Femur (tissue), 1 donor: Measurements from ENCODE around the gene ABCB10.
"Not testable (repeated sequence)": the region's sequence is repeated elsewhere in the genome, so short reads cannot be mapped to it uniquely, and the experiment has no call there.

Experiments used
- DNase-seq: peaks from one replicate; pipeline ENCODE4 v3.0.0-alpha.2; 2017

ABCB10 gene

DNA sequence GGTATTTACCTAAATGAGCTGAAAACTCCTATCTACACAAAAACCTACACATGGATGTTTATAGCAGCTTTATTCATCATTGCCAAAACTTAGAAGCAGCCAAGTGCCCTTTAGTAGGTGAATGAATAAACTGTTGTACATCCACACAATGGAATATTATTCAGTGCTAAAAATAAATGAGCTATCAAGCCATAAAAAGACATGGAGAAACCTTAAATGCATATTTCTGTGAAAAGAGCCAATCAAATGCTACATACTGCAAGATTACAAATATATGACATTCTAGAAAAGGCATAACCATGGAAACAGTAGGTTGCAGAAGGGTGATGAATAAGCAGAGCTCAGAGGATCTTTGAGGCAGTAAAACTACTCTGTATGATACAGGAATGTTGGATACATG lies 23.3 kb downstream of the ABCB10 start:
- DNase-seq = no peak

DNA sequence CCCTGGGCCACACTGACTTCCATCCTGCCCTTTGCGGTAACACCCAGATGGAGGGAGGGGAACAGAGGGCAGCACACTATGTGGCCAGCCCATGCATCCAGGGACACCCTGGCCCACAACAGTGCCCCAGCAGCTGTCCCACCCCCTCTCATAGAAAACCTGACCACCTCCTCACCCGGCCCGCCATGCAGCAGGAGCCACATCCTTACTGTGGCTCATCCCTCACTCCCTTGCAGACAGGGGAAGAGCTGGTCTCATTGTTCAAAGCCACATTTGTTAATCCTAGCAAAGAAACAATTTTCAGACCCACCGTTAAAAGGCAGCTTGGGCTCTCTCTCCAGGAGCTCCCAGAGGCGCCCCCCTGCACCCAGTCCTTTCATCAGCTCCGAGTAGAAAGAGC lies 27.2 kb downstream of the ABCB10 start:
- no peak for DNase-seq

- DNase-seq = no peak
These were observed 28.9 kb downstream of the ABCB10 start for GRCh38 chr1:229529639-229530038.

DNA sequence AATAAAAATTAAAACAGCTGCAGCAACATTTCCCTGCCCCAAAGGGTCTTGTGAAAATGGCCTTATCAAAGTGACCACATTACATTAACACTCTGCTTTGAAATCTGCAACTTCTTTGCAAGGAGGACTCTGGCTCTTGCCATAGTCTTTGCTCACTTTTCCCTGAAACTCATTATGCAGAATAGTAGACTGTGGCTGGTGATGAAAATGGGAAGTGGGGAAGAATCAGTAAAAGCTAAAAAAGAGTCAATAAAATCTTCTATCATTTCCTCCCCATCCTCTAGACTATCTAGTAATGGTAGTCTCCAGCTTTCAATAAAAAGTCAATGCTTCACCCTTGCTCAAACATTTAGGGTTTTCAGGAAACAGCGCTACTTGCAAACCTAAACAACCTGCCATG lies 31.8 kb downstream of the ABCB10 start:
- no peak for DNase-seq

- no peak for DNase-seq
These were observed 35.5 kb downstream of the ABCB10 start for GRCh38 chr1:229523052-229523451.

DNA sequence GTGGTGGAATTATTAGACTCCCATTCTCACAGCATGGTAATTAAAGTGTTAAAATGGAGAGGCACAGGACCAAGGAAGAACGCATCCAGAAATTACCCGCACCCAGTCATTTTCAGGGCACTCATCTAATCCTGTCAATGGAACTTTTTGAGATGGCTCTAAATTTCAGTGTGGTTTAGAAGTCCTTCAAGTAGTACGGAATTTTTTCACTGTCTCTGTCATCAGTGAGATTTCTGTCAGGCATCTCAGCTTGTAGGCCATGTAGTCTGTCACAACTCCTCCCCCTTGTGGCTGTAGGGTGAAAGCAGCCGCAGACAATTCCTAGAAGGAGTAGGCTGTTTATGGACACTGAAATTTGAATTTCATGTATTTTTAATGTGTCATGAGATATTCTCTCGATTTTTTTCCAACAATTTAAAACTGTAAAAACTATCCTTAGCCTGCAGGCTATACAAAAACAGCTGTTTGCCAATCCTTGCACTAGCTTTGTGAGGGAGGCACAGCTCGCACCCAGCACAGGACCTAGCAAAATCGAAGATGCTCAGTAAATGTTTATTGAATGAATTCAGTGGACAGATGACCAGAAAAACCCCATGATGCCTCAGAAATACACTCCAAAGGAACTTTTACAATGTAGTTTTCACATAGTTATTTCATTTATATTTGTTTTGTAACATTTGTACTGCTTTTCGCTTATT lies 43.8 kb downstream of the ABCB10 start:
- DNase-seq = peak; percentile 77

GRCh38 chr1:229511625-229512024 lies 46.9 kb downstream of the ABCB10 start:
- DNase-seq = not testable (repeated sequence)

- DNase-seq = not testable (repeated sequence)
These were observed 47.3 kb downstream of the ABCB10 start for GRCh38 chr1:229511201-229511600.

DNA sequence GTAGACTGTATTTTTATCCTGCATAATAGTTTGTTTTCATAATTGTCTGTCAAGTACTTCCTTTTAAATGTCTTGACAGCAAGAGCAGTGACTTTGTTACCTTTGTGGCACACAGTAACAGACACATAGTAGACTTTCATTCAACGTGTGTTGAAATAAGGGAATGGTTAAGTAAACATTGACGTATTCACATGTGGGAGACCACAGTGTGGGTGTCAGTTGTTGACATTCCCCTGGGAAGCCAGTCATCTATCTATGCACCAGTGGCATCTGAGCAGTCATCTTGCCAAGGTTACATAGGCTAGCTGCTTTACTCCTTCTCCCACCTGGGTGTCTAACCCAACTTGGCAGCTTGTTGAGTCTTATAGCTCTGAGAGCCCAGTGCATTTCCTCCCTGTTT lies 48.9 kb downstream of the ABCB10 start:
- DNase-seq = no peak

DNA sequence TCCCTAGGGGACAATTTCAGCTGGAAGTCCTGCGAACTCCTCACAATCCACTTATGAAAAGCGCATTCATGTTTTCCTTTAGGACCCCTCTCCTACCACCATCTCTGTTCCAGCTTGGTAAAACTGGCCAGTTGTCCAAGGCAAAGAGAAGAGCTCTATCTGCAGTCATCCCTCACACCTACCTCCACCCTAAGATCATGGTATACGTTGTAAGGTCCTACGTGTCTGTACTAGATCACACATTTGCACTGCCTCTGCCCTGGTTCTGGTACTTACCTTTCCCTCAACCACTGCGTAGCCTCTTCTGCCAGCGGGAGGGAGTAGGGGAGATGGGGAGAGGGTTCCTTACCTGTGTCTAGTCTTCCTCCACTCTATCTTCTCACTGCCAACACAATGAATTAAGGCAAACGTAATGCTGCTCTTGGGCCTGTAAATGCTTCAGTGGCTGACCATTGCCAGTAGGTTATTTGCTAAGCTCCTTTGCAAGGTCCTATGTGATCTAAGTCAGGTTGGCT lies 49.6 kb downstream of the ABCB10 start:
- DNase-seq = no peak

DNA sequence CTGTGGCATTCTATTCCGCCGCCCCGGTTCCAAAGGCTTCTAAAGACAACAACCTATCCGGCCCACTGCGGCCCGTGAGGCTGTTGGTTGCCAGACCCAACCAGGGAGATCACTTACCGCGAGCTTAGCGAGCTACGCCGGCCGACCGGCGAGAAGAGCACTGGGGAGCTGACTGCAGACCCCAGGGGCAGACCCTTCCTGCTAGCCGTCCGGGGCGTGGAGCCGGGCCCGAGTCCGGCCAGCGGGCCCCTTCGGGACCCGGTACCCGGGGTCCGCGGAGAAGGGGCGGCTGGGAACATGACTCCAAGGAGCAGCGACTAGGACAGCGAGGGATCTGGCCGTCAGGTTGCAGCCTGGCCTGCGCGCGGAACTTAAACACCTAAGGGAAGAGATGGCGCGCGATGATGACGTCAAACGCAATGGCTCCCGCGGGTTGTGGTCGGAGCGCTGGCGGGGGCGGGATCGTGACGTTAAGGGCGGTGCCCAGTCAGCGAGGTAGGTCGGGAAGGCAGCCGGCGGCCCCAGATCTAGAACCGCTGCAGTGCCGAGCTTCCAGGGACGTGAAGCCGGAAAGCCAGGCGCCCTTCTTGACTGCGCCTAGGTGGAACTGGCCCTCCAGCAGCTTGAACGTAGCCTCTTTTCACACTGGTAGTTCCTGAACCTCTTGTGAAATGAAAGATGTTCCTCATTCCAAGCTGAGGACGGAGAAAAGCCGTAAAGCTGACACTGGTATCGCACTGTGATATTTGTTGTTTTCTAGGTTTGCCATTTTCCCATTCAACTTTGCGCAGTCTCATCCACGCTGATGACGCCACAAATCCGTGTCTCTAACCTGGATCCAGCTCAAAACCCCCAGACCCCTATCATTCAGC lies 50.3 kb downstream of the ABCB10 start, which contains the start of gene NUP133:
TSS of gene NUP133 (minus strand) at position 391 of the 872 bp plus-strand sequence. CDS start at position 299, 92 bp downstream.
- peak; percentile 99 for DNase-seq

DNA sequence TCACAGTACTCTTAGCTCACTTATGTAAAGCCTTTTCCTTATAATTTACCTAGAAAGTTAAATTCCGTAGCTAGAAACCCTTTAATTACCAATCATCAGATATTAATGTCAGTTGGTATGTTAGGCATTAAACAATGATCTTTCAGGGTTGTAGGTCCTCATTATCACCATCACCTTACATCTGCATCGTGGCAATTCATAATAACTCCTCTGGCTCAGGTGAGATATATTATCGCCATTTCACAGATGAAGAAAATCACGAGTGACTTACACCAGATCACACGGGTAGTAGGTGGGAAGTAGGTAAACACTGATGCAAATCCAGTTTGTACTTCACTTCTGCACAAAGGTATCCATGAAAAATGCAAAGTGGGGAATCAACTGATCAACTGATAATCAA lies 51.0 kb downstream of the ABCB10 start:
- DNase-seq = no peak

DNA sequence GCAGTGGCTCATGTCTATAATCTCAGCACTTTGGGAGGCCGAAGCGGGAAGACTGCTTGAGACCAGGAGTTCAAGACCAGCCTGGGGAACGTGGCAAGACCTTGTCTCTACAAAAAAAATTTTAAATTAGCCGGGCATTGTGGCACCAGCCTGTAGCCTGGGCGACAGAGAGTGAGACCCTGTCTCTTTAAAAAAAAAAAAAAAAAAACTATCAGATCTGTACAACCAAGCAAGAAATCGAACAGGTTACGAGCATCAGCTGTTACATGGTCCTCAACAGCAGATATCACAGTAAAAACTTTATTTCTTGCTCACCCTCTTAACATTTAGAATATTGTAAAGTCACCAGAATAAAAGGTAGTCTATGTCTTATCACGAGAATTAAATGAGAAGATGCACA lies 51.9 kb downstream of the ABCB10 start:
- DNase-seq = no peak

DNA sequence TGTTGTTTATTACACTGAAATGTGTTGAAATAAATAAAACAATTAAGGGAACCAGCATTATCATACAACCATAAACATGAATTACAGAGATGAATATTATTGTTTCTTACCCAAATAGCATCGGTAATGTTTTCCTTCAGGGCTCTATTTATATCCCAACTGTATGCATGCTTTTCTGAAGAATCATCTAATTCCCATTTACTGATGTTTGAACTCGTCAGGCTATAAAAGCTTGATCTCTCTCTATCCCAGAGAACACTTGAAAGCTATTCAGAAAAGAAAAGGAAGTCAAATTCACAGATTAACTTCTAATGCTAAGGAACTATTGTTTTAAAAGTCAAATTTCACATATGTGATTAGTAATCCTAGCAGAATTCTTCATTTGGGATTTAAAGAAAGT lies 62.7 kb downstream of the ABCB10 start:
- no peak for DNase-seq

- DNase-seq = no peak
These were observed 71.3 kb downstream of the ABCB10 start for GRCh38 chr1:229487181-229487580.

DNA sequence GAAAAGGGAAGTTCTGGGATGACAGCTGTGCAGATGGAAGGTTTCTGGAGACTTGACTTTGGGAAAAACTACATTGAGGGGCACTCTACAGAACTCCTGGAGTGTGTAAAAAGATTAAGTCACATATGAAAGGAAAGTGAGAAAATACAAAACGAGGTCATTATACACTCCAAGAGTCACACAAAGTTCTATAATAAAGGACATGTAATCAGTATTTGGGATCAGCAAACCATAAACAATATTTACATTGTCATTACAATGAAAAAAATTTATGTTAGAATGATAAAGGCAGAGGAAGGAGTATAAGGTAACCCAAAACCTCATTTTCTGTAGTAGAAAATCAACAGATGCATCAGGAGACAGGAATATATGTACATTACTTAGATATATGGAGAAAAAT lies 73.2 kb downstream of the ABCB10 start:
- no peak for DNase-seq

DNA sequence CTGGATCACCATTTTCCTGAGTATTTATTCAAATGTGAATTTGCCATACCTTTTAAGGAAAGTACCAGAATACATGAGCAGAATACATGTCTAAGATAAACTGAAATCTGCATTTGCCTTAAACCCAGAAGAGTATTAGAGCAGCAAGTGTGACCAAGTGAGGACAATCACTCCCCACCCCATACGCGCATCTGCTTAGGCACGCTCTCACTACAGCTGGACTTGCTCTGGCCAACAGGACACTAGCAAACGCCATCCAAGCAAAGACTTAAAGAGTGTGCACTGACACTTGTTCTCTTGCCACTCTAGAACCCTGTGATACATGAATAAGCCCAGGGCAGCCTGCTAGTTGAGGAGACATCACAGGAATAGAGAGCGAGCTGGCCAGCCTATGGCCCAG lies 76.0 kb downstream of the ABCB10 start:
- DNase-seq = no peak

- DNase-seq = no peak
These were observed 78.0 kb downstream of the ABCB10 start for GRCh38 chr1:229480495-229480894.

GRCh38 chr1:229479660-229480399 lies 78.7 kb downstream of the ABCB10 start:
- no peak for DNase-seq

- no peak for DNase-seq
These were observed 79.7 kb downstream of the ABCB10 start for GRCh38 chr1:229478852-229479251.

DNA sequence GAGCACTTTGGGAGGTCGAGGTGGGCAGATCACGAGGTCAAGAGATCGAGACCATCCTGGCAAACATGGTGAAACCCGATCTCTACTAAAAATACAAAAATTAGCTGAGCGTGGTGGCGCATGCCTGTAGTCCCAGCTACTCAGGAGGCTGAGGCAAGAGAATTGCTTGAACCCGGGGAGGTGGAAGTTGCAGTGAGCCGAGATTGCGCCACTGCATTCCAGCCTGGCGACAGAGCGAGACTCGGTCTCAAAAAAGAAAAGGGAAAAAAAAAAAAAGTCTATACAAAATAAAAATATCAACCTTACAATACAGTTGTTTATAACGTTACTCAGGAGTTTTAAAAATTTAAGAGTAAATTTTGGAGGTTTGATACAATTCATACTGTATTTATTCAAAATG lies 82.6 kb downstream of the ABCB10 start:
- not testable (repeated sequence) for DNase-seq

GRCh38 chr1:229474509-229474908 lies 84.0 kb downstream of the ABCB10 start:
- no peak for DNase-seq

DNA sequence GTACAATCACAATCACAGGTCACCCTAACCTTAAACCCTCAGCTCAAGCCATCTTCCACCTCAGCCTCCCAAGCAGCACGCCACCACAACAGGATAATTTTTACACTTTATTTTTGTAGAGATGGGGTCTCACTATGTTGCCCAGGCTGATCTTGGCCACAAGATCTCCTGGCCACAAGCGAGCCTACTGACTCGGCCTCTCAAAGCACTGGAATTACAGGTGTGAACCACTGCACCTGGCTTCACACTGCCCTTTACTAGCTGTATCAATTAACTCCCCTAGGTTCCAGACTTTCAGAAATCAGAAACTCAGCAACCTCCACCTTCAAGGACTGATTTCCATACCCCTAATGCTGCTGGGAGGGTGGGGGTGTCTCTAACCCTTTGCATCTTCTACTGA lies 87.3 kb downstream of the ABCB10 start:
- DNase-seq = no peak
